GM19023 (cell line): ENCODE measurements around the gene ZNF646.
A peak's percentile ranks its signal among the peaks of the same experiment; 100 is the strongest.

Experiments used
- ATAC-seq: cut with Tn5 transposase; IDR thresholded peaks from one replicate; pipeline ENCODE4 v1.9.1; 2021; ENCODE audit warnings: mild to moderate bottlenecking, moderate library complexity; ENCODE audit not compliant: unreplicated experiment

The ZNF646 gene, protein sequence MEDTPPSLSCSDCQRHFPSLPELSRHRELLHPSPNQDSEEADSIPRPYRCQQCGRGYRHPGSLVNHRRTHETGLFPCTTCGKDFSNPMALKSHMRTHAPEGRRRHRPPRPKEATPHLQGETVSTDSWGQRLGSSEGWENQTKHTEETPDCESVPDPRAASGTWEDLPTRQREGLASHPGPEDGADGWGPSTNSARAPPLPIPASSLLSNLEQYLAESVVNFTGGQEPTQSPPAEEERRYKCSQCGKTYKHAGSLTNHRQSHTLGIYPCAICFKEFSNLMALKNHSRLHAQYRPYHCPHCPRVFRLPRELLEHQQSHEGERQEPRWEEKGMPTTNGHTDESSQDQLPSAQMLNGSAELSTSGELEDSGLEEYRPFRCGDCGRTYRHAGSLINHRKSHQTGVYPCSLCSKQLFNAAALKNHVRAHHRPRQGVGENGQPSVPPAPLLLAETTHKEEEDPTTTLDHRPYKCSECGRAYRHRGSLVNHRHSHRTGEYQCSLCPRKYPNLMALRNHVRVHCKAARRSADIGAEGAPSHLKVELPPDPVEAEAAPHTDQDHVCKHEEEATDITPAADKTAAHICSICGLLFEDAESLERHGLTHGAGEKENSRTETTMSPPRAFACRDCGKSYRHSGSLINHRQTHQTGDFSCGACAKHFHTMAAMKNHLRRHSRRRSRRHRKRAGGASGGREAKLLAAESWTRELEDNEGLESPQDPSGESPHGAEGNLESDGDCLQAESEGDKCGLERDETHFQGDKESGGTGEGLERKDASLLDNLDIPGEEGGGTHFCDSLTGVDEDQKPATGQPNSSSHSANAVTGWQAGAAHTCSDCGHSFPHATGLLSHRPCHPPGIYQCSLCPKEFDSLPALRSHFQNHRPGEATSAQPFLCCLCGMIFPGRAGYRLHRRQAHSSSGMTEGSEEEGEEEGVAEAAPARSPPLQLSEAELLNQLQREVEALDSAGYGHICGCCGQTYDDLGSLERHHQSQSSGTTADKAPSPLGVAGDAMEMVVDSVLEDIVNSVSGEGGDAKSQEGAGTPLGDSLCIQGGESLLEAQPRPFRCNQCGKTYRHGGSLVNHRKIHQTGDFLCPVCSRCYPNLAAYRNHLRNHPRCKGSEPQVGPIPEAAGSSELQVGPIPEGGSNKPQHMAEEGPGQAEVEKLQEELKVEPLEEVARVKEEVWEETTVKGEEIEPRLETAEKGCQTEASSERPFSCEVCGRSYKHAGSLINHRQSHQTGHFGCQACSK (N-terminal part only)

DNA sequence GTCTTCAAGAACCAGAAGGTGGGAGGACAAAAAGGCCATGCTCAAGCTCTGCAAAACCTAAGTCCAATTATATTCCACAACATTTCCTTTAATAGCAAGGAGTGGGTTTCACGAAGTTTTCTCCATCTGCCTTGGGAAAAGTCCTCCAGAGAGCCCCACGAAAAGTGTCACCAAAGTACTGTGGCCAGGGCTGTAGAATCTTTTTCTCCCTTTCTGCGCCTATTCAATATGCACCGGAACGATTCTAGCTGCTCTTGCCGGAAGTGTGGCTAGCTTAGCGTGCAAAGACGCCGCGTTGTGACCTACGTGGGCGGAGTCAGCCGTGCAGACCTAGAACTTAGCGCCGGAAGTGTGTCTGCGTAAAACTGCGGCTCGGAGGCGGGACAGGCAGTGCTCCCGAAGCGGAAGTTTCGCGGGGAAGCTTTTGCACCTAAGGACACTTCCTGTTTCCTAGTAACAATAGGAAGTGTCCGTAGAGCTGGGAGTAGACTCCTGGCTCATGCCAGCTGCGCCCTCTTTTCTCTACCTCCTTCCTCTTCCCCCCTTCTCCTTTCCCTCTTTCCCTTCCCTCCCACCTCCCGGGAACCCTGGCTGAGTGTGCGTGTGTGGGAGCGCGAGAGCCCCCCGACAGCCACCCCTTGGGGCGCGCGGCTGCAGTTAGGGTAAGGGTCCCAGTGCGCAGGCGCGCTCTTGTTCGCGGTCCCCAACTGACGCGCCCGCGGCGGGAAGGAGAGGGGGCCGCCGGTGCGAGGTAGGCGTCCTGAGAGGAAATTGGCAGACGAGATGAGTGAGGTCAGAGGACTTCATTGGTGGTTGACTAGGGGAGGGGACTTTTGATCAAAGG is at the start of gene ZNF646, which contains the start of gene ZNF668:
Gene ZNF646 (plus strand): TSS at position 453 of the 844 bp plus-strand sequence. CDS start 1,903 bp downstream, outside the sequence.
Gene ZNF668 (minus strand): TSS at position 271 of the 844 bp plus-strand sequence. CDS start 9,781 bp downstream, outside the sequence.
- peak; percentile 76 for ATAC-seq

DNA sequence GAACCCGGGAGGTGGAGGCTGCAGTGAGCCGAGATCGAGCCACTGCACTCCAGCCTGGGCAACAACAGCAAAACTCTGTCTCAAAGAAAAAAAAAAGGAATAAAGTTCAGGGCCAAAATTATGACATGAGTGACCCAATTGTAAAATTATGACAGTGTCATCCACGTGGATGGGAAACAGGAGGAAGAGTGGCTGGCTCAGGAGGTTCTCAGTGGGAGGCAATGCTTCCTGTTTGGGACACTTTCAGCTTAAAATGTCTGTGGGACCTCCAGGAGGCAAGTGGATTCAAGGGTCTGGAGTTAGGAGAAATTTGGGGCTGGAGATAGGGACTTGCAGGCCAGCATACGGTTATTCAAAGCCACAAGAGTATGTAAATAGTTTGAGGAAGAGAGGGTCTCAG is 48.9 kb upstream of the ZNF646 start:
- ATAC-seq, result no peak

DNA sequence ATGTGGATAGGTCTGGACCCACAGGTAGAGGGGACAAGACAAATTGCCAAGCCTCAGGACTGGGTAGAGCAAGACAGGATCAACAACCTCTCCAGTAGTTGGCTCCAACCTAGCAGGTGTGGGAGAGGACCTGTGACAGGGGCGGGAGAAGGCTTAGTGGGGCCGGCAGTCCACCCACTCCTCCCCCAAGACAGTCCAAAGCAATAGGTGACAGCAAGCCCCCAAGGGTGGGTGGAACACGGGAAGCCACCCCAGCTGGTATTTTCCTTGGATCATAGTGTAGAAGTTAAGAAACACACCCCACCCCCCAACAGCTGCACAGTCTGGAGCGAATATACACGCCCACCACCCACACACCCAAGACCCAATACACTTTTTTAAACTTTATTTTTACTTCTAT is 45.0 kb upstream of the ZNF646 start:
- ATAC-seq, result no peak

DNA sequence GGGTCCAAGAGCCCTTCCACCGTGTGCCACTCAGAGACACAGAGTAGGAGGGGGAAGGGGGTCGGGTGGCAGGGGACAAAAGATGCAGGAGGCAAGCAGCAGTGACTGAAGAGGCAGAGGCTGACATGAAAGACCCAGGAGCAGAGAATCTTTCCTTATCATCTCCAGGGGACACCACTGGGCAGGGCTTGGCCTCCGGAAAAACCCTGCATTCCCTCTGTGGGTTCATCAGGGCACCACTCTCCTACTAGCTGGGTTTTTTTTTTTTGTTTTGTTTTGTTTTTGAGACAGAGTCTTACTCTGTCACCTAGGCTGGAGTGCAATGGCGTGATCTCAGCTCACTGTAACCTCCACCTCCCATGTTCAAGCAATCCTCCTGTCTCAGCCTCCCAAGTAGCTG is 42.9 kb upstream of the ZNF646 start:
- ATAC-seq, result no peak

DNA sequence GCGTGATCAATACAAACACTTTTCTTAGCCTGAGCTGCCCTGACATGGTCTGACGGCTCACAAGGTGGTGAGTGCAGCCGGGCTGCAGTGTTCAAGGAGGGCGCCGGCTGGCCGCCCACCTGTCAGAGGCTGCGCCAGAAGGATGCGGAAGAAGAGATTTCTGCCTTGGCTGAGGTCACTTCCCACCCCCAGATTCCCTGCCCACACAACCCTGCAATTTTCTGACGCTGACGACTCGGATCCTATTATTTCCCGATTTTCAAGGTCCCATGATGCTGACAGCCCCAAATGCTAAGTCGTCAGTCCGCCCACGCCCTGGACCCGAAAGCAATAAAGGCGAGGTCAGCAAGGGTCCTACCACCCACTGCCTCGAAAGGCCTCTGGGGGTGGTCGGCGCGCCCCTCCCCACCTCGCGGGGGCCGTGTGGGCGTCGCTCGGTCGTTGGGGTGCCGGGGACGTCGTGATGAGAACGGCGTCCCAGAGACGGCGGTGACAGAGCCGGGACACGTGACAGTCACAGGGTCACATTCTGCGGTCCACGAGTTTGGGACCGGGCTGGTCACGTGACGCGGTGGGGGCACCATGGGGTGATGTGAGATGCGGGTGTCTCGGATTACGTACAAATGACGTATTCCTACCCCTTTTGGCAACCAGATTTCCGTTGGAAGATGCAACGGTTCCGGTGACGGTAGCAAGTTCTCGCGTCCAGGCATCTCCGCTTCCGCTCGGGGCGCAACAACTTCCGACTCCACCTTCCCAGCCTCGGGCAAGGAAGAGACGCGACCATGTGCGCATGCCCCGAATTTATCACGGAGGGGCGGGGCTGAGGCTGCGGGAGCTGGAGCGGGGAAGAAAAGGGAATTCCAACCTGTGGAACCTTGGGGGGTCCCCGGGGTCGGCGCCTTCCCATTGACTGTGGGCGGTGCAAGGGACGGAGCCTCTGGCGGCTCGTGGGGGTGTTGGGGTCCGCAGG is 41.2 kb upstream of the ZNF646 start, which contains the start of gene STX4:
Gene STX4 (plus strand): TSS at position 823 of the 973 bp plus-strand sequence. CDS start 248 bp downstream, outside the sequence.
- peak; percentile 72 for ATAC-seq

DNA sequence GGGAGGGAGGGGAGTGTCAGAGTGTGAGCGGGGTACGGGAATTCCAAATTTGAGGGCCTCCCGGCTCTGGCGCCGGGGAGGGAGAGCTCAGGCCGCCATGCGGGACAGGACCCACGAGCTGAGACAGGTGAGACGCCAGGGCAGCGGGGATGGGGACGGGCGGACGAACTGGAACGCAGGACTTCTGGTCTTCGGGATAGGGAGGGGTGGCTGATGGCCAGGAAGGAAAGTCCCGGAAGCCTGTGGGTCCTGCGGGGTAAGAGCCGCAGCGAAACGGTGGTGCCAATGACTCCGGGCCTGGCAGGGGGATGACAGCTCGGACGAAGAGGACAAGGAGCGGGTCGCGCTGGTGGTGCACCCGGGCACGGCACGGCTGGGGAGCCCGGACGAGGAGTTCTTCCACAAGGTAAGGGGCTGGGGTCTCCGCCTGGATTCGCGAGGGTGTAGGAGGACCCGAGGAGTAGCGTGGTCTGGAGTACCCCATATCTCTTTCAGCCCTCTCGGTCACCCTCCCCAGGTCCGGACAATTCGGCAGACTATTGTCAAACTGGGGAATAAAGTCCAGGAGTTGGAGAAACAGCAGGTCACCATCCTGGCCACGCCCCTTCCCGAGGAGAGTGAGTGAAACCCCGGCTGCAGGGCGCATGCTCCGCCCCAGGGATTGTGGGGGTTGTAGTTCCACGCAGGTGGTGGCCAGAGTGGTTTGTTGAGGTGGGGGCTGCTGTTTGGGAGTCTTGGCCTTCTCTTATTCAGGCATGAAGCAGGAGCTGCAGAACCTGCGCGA is 40.3 kb upstream of the ZNF646 start:
- ATAC-seq, result peak; percentile 41

DNA sequence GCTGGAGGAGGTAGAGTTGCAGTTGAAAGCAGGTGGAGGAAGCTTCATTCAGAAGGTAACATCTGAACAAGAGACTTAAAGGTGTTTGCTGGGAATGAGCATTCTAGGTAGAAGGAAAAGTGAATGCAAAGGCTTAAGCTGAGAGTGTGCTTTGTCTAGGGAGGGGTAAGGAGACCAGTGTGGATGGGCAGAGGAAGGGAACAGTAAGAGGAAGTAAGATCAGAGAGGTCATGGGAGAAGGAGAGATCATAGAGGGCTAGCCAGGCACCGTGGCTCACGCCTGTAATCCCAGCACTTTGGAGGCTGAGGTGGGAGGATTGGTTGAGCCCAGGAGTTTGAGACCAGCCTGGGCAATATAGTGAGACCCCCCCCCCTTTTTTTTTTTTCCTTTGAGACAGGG is 37.5 kb upstream of the ZNF646 start:
- no peak for ATAC-seq

DNA sequence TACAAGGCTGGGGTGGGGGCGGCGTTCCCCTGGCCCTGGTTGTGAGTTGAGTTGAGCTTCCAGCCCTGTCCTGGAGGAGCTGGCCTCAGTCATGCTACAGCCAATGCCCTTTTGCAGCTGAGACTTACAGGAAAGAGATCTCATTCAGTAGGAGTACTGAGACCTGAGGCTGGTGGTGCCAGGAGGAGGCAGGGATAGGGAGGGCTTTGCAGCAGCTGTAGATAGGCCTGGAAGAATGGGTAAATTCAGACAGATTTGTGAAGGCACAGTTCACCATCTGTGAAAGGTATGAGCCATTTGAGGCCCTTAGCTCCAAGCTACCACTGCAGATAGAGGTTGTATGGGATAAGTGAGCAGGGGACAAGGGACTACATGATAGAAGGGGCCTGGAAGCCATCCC is 35.2 kb upstream of the ZNF646 start:
- no peak for ATAC-seq

DNA sequence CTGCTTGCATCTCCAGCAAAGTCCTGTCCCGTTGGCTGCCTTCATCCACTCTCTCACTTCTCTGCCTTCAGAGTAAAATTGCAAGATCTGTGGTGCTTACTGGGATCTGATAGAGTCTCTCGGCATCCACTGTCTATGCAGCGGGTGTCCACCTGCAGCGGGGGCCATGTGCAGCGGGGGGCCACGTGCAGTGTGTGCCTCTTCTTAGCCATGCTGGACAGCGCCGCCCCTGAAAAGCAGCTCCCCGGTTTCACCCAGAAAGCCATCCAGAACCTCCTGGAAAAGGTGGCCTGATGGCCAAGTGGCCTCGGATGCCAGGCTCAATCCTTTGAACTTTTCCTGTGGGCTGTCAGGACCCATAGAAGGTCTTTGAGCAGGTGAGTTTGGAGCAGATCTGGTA is 31.4 kb upstream of the ZNF646 start:
- ATAC-seq, result no peak

DNA sequence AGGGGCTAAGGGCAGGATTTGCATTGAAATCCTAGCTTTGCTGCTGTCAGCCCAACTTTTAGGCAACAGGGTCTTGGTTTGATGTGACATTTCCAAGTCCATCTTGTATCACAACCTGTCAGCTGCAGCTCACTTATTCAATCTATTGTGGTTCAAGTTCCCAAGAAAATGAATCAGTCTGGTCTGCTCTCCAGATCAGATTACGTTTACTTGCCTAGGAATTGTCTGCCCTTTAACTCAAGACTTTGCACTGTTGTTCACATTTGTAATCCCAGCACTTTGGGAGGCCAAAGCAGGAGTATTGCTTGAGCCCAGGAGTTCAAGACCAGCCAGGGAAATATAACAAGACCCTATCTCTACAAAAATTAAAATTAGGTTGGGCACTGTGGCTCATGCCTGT is 30.9 kb upstream of the ZNF646 start:
- no peak for ATAC-seq

DNA sequence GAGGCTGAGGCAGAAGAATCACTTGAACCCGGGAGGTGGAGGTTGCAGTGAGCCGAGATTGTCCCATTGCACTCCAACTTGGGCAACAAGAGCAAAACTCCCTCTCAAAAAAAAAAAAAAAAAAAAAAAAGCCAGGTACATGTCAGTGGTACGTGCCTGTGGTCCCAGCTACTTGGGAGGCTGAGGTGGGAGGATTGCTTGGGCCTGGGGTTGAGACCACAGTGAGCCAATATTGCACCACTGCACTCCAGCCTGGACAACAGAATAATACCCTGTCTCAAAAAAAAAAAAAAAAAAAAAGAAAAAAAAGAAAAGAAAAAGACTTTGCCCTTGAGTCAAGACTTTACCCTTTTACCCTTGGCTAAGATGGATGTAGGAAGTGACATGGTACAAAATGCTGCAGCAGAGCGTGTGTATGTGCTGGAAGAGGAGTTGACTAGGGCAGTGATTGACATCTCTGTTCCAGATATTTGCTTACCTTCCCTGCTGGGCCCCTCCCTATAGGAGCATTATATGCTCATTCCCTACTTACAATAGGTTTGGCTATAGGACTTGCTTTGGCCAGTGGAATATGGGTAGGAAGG is 30.2 kb upstream of the ZNF646 start:
- ATAC-seq, result no peak

DNA sequence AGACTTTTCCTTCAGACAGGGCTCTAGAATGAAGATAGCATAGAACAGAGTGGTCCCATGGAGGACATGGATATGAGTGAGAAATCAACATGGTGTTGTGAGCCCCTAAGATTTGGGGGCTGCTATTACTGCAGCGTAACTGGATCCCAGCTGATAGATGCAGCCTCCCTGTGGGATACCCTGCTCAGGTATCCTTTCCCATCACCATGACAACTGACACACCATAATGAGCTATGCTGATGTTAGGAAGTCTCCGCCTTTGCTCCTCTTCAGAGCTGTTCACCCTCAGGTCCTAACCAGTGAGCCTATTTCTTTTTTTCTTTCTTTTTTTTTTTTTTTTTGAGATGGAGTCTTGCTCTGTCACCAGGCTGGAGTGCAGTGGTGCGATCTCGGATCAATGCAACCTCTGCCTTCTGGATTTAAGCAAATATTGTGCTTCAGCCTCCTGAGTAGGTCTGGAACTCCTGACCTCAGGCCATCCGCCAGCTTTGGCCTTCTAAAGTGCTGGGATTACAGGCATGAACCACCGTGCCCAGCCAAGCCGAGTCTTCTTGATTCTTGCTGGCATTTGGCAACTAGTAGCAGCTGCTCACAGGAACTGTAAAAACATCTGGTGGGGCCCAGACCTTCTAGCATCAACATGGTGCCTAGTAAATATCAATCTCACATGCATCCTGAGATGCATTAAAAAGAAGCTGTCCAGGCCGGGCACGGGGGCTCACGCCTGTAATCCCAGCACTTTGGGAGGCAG is 23.8 kb upstream of the ZNF646 start:
- no peak for ATAC-seq

DNA sequence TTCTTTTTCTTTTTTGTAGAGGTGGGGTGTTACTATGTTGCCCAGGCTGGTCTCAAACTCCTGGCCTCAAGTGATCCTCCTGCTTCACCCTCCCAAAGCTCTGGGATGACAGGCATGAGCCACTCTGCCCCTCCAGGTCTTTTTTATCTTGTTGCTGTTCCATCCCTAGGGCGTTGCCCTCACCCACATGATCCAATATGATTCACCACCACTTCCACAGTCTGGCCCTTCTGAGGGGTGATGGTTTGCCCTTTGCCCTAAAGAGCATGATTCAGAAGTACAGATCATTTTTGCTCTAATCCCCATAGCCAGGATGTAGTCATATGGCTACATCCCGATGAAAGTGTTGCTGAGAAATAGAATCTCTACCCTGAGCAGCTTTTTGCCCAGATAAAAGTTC is 22.1 kb upstream of the ZNF646 start:
- no peak for ATAC-seq

DNA sequence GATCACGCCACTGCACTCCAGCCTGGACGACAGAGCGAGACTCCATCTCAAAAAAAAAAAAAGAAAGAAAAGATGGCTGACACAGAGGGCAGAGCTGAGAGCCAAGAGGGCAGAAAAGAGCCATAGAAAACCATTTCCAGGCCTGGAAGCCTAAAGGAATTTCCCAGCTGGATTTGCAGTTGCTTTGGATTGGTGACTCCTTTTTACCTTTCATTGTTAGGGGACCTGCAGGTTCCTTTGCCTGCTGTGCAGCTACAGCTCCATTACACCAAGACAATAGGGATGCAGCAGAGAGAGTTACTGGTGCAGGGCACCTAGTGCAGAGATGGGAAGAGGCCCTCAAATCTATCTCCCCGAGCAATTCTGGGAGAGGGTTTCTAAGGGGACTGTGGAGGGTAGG is 18.6 kb upstream of the ZNF646 start:
- no peak for ATAC-seq

DNA sequence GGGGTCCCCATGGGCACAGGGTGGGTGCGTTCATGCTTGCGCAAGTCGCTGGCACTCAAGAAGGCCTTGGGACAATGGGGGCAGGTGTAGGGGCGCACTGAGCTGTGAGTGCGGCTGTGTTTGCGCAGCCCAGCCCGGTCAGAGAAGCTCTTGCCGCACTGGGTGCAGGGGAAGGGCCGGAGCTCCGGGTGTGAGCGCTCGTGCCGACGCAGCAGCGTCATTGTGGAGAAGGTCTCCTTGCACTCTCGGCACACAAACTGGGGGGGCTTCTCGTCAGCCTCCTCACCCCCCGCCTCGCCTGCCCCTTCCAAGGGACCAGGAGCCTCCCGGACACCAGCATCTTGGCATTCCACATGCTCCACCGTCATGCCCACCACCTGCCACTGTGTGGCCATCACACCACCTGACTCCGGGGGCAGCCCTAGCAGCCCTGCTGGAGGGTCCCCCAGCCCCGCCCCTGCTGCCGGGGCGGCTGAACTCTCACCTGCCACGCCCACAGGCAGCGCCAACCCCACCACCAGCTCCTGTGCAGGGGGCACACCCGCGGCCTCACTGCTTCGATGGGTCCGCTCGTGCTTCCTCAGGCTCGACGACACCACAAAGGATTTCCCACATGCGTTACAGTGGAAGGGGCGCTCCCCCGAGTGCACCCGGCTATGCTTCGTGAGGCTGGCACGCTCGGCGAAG is 13.0 kb upstream of the ZNF646 start:
- ATAC-seq, result no peak

DNA sequence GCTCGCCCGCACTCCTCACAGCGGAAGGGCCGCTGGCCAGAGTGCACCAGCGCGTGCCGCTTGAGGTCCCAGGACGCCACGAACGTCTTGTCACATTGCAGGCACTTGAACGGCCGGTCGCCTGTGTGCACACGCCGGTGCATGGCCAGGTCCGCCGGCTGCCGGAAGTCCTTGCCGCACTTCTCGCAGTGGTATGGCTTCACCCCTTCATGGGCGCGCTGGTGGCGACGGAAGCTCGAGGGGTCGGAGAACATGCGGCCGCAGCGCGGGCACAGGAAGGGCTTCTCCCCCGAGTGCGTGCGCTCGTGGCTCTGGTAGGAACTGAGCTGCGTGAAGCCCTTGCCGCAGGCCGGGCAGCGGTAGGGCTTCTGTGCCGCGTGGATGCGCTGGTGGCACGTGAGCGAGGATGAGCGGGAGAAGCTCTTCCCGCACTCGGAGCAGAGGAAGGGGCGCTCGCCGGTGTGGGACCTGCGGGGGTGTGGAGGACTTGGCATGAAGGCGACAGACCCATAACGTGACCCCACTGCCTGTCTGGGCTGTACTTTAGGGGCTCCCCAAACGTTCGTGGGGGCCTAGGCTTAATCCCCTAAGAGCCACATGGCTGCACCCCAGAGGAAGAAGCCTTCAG is 12.3 kb upstream of the ZNF646 start:
- no peak for ATAC-seq
